Loucy (cell line): Measurements from ENCODE around the gene CACHD1.
"Not testable (repeated sequence)": the region's sequence is repeated elsewhere in the genome, so short reads cannot be mapped to it uniquely, and the experiment has no call there.

Source experiments
- H2AFZ ChIP-seq: fragments of 200-600 bp; sonication (generic); 2 replicates; pipeline ENCODE4 v1.6.0; 2016; ENCODE audit warnings: antibody characterized with exemption, mild to moderate bottlenecking, low read length, moderate library complexity
- H3F3A ChIP-seq: fragments of 200-600 bp; 2 replicates; pipeline ENCODE4 v1.6.0; 2016; ENCODE audit warnings: antibody characterized with exemption, low read depth, mild to moderate bottlenecking
- H3K27me3 ChIP-seq: fragments of 200-600 bp; sonication (generic); 2 replicates; pipeline ENCODE4 v1.6.1; 2014; ENCODE audit warnings: low read length, mild to moderate bottlenecking; ENCODE audit not compliant: insufficient read depth, poor library complexity, severe bottlenecking
- H3K36me3 ChIP-seq: fragments of 200-600 bp; sonication (generic); 2 replicates; pipeline ENCODE4 v1.6.1; 2016; ENCODE audit warnings: low read length; ENCODE audit not compliant: insufficient read depth
- H3K4me1 ChIP-seq: fragments of 200-600 bp; sonication (generic); 2 replicates; pipeline ENCODE4 v1.5.1; 2014; ENCODE audit warnings: low read length, mild to moderate bottlenecking; ENCODE audit not compliant: insufficient read depth, poor library complexity, severe bottlenecking
- H3K4me2 ChIP-seq: fragments of 200-600 bp; sonication (generic); 2 replicates; pipeline ENCODE4 v1.6.0; 2014; ENCODE audit warnings: antibody characterized with exemption, low read length, low read depth, mild to moderate bottlenecking; ENCODE audit not compliant: poor library complexity, severe bottlenecking
- H3K4me3 ChIP-seq: fragments of 200-600 bp; sonication (generic); 2 replicates; pipeline ENCODE4 v1.5.1; 2014; ENCODE audit warnings: low read length, mild to moderate bottlenecking, mixed read lengths; ENCODE audit not compliant: poor library complexity, severe bottlenecking
- H3K79me2 ChIP-seq: fragments of 200-600 bp; sonication (generic); 2 replicates; pipeline ENCODE4 v1.6.1; 2014; ENCODE audit warnings: low read length; ENCODE audit not compliant: insufficient read depth
- H3K9ac ChIP-seq: fragments of 200-600 bp; sonication (generic); 2 replicates; pipeline ENCODE4 v1.6.0; 2014; ENCODE audit warnings: mild to moderate bottlenecking, low read depth, low read length, moderate library complexity; ENCODE audit not compliant: poor library complexity, severe bottlenecking
- H3K9me2 ChIP-seq: fragments of 200-600 bp; sonication (generic); replicated peaks from 2 replicates; pipeline ENCODE4 v1.6.1; 2016; ENCODE audit warnings: low read depth, low read length, mixed read lengths
- H3K9me3 ChIP-seq: fragments of 200-600 bp; sonication (generic); 2 replicates; pipeline ENCODE4 v1.6.1; 2014; ENCODE audit warnings: mild to moderate bottlenecking, antibody characterized with exemption, low read length, low read depth; ENCODE audit not compliant: insufficient read depth
- H4K20me1 ChIP-seq: fragments of 200-600 bp; sonication (generic); 2 replicates; pipeline ENCODE4 v1.6.0; 2014; ENCODE audit warnings: antibody characterized with exemption, low read length, mild to moderate bottlenecking; ENCODE audit not compliant: insufficient read depth, poor library complexity, severe bottlenecking
- CTCF ChIP-seq: fragments of 200-600 bp; sonication (generic); conservative IDR thresholded peaks from 2 replicates; pipeline ENCODE4 v1.5.1; 2014; ENCODE audit warnings: mild to moderate bottlenecking, antibody characterized with exemption, low read length
- EZH2phosphoT487 ChIP-seq: fragments of 200-600 bp; IDR thresholded peaks from 2 replicates; pipeline ENCODE4 v1.6.1; 2018; ENCODE audit warnings: antibody characterized with exemption, mild to moderate bottlenecking, moderate library complexity, borderline replicate concordance

The CACHD1 gene

GRCh38 chr1:64601207-64601606 lies 131.3 kb downstream of the CACHD1 start:
- no peaks in the 10 kb centered on the region for H3K9me3 ChIP-seq
- H3K36me3 ChIP-seq, result peaks cover 28% of the 10 kb centered on the region; the same call in 1 of the 2 replicates
- H3K9me2 ChIP-seq, result no peaks in the 10 kb centered on the region
- H2AFZ ChIP-seq, result no peak overlapping the region
- H4K20me1 ChIP-seq, result no peaks in the 10 kb centered on the region
- no peaks in the 10 kb centered on the region for H3K79me2 ChIP-seq
- no peaks in the 10 kb centered on the region for H3F3A ChIP-seq
- H3K27me3 ChIP-seq, result no peaks in the 10 kb centered on the region
- no peak overlapping the region for H3K4me3 ChIP-seq
- no peak for TF ChIP-seq EZH2phosphoT487
- no peak overlapping the region for H3K4me2 ChIP-seq
- no peak overlapping the region for H3K9ac ChIP-seq
- no peaks in the 10 kb centered on the region for H3K4me1 ChIP-seq

GRCh38 chr1:64608005-64608650 lies 138.2 kb downstream of the CACHD1 start:
- Histone ChIP-seq H3K9ac (no peak overlapping the region), H3K4me1 (no peaks in the 10 kb centered on the region), H3K4me3 (no peak overlapping the region), H3K9me3 (peaks cover 8% of the 10 kb centered on the region; the same call in 1 of the 2 replicates), H3K4me2 (no peak overlapping the region), H3K36me3 (peaks cover 50% of the 10 kb centered on the region), H3K79me2 (no peaks in the 10 kb centered on the region), H3F3A (no peaks in the 10 kb centered on the region), H4K20me1 (no peaks in the 10 kb centered on the region), H2AFZ (no peak overlapping the region), H3K27me3 (no peaks in the 10 kb centered on the region), H3K9me2 (no peaks in the 10 kb centered on the region)
- TF ChIP-seq EZH2phosphoT487, result no peak
- no peak for TF ChIP-seq CTCF

GRCh38 chr1:64608651-64609048 lies 138.7 kb downstream of the CACHD1 start:
- no peak overlapping the region for H2AFZ ChIP-seq

GRCh38 chr1:64610950-64611349 lies 141.0 kb downstream of the CACHD1 start:
- not testable (repeated sequence) for H3K4me3 ChIP-seq, H3K9me2 ChIP-seq, H3K27me3 ChIP-seq, H4K20me1 ChIP-seq, H3K9ac ChIP-seq, H3K4me2 ChIP-seq, H3F3A ChIP-seq, H3K4me1 ChIP-seq, H3K9me3 ChIP-seq, H2AFZ ChIP-seq, H3K79me2 ChIP-seq
- peaks cover 40% of the 10 kb centered on the region for H3K36me3 ChIP-seq

More at GRCh38 chr1:64608651-64609048, 138.7 kb downstream of the CACHD1 start:
- Histone ChIP-seq H4K20me1 (no peaks in the 10 kb centered on the region), H3F3A (no peaks in the 10 kb centered on the region), H3K4me1 (no peaks in the 10 kb centered on the region), H3K4me2 (no peak overlapping the region), H3K36me3 (peaks cover 47% of the 10 kb centered on the region), H3K79me2 (no peaks in the 10 kb centered on the region), H3K27me3 (no peaks in the 10 kb centered on the region), H3K9ac (no peak overlapping the region), H3K9me3 (peaks cover 8% of the 10 kb centered on the region; the same call in 1 of the 2 replicates), H3K4me3 (no peak overlapping the region), H3K9me2 (no peaks in the 10 kb centered on the region)
- TF ChIP-seq CTCF, result no peak
- no peak for TF ChIP-seq EZH2phosphoT487
